ENCODE measurements around the gene GALR3. TPM values are rescaled to one million over a fixed set of nuclear protein-coding genes. Genes with fewer than 3 reads are reported as not detected.

Gene GALR3
- total RNA-seq, 1 donor from 2014 or later: not detected

GRCh38 chr22:37802310-37803194 lies 20.6 kb upstream of the GALR3 start:
- no peak for TF ChIP-seq CTCF (IDR thresholded peaks at IDR 0.05)
- H3K4me1 ChIP-seq: peaks cover 7 to 15% of the 10 kb centered on the region in 2 donors
- H3K27me3 ChIP-seq: no peaks in the 10 kb centered on the region
- peak overlapping the region; percentile 56 to 65 for H3K4me3 ChIP-seq
- intact Hi-C loops (cut with DNase I): no loop called here
- no peaks in the 10 kb centered on the region for H3K36me3 ChIP-seq
- DNase-seq (ENCODE audit: low spot score in 2 of 2): no peak
- no peak overlapping the region for H3K27ac ChIP-seq
- H3K9me3 ChIP-seq: no peaks in the 10 kb centered on the region

DNA sequence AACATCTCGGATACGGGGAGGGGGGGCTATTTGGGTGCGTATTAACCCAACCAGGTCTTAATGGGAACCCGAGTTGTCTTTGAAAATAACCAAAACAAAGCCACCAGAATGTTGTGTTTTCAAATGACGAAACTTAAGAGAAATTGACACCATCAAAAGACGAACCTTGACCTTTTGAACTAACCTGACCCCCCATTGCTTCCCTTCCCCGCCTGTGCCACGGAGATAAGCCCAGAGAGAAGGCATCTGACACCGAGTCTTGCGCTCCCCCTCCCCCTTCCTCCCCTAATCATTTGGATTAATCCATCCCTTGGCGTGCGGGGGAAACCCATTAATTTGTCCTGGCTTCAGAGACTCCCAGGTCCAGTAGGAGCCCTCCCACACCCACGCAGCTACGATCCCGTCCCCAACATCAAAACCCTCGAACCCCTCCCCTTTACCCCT lies 20.0 kb upstream of the GALR3 start:
- Histone ChIP-seq H3K4me1 (peaks cover 8 to 16% of the 10 kb centered on the region in 2 donors), H3K4me3 (peak overlapping the region; percentile 56 to 65), H3K9me3 (no peaks in the 10 kb centered on the region), H3K36me3 (no peaks in the 10 kb centered on the region), H3K27me3 (no peaks in the 10 kb centered on the region), H3K27ac (no peak overlapping the region)
- intact Hi-C loops (cut with DNase I): no loop called here
- no peak for TF ChIP-seq CTCF (IDR thresholded peaks at IDR 0.05)
- no peak for DNase-seq (ENCODE audit: low spot score in 2 of 2)

- H3K27ac ChIP-seq: no peak overlapping the region
- no peak for TF ChIP-seq CTCF (IDR thresholded peaks at IDR 0.05)
- peak overlapping the region in 1 of 2 donors; percentile 72 for H3K4me3 ChIP-seq
- DNase-seq (ENCODE audit: low spot score in 2 of 2): no peak
- no peaks in the 10 kb centered on the region for H3K9me3 ChIP-seq
- H3K27me3 ChIP-seq: no peaks in the 10 kb centered on the region
- peaks cover 9 to 22% of the 10 kb centered on the region in 2 donors for H3K4me1 ChIP-seq
- H3K36me3 ChIP-seq: no peaks in the 10 kb centered on the region
- intact Hi-C loops (cut with DNase I): no loop called here
Measured at GRCh38 chr22:37803639-37804351, 19.4 kb upstream of the GALR3 start.

GRCh38 chr22:37804352-37804880 lies 18.8 kb upstream of the GALR3 start:
- intact Hi-C loops (cut with DNase I): no loop called here
- H3K27ac ChIP-seq: peak overlapping the region; percentile 83 to 89
- no peaks in the 10 kb centered on the region for H3K36me3 ChIP-seq
- H3K9me3 ChIP-seq: no peaks in the 10 kb centered on the region
- H3K4me1 ChIP-seq: peaks cover 9 to 23% of the 10 kb centered on the region in 2 donors
- H3K27me3 ChIP-seq: no peaks in the 10 kb centered on the region
- peak overlapping the region; percentile 67 to 72 for H3K4me3 ChIP-seq
- no peak for TF ChIP-seq CTCF (IDR thresholded peaks at IDR 0.05)
- DNase-seq (ENCODE audit: low spot score in 2 of 2): no peak

DNA sequence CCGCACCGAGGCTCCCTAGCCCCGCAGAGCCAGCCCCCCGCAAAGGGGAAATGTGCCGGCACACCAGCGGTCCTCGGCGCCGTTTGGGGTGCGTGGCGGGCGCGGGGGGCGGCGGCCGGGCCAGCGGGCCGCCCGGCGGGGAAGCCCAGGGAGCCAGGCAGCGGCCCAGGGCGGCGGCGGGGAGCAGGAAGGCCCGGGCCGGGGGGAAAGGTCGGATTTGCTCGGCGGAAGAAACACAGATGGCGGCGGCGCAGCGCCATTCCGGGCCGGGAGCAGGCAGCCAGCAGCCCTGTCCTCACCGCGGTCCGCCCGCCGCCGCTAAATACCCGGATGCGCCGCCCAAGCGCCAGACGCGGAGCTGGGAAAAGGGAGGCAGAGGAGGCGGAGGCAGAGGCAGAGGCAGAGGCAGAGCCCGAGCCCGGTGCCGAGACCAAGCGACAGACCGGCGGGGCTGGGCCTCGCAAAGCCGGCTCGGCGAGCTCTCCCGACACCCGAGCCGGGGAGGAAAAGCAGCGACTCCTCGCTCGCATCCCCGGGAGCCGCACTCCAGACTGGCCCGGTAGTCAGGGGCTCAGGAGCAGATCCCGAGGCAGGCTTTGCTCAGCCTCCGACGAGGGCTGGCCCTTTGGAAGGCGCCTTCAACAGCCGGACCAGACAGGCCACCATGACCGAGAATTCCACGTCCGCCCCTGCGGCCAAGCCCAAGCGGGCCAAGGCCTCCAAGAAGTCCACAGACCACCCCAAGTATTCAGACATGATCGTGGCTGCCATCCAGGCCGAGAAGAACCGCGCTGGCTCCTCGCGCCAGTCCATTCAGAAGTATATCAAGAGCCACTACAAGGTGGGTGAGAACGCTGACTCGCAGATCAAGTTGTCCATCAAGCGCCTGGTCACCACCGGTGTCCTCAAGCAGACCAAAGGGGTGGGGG lies 18.0 kb upstream of the GALR3 start:
- peak overlapping the region; percentile 83 to 89 for H3K27ac ChIP-seq

More for the DNA sequence above, 18.0 kb upstream of the GALR3 start:
- Histone ChIP-seq H3K36me3 (no peaks in the 10 kb centered on the region), H3K4me1 (peaks cover 9 to 23% of the 10 kb centered on the region in 2 donors), H3K27me3 (no peaks in the 10 kb centered on the region), H3K4me3 (peak overlapping the region; percentile 67 to 72), H3K9me3 (no peaks in the 10 kb centered on the region)
- intact Hi-C loops (cut with DNase I): no loop called here
- DNase-seq (ENCODE audit: low spot score in 2 of 2): peak; percentile 47 to 93
- TF ChIP-seq CTCF (IDR thresholded peaks at IDR 0.05): no peak
